IMR-90 (cell line): Measurements from ENCODE around the gene KCNK18.

ENCODE experiments used
- BHLHE40 ChIP-seq: fragments of 150-350 bp; IDR thresholded peaks from 2 replicates; pipeline ENCODE4 v1.6.1; 2016; ENCODE audit warnings: mild to moderate bottlenecking, low read depth, low read length
- CEBPB ChIP-seq: IDR thresholded peaks from 2 replicates; pipeline ENCODE4 v1.6.1; 2012; ENCODE audit warnings: low read depth, low read length, improper control_type of control experiment
- FOS ChIP-seq: fragments of 150-350 bp; IDR thresholded peaks from 2 replicates; pipeline ENCODE4 v1.6.1; 2016; ENCODE audit warnings: low read depth, low read length
- MAZ ChIP-seq: IDR thresholded peaks from 2 replicates; pipeline ENCODE4 v1.6.1; 2012; ENCODE audit warnings: low read depth, mild to moderate bottlenecking, low read length, improper control_type of control experiment, moderate library complexity, borderline replicate concordance
- MXI1 ChIP-seq: IDR thresholded peaks from 2 replicates; pipeline ENCODE4 v1.6.1; 2012; ENCODE audit warnings: low read depth, mild to moderate bottlenecking, low read length, moderate library complexity, borderline replicate concordance
- NFE2L2 ChIP-seq: fragments of 150-350 bp; IDR thresholded peaks from 2 replicates; pipeline ENCODE4 v1.6.1; 2016; ENCODE audit warnings: low read depth, mild to moderate bottlenecking, low read length
- POLR2A ChIP-seq: IDR thresholded peaks from 2 replicates; pipeline ENCODE4 v1.6.1; 2012; ENCODE audit warnings: mild to moderate bottlenecking, low read depth, low read length
- RAD21 ChIP-seq: IDR thresholded peaks from 2 replicates; pipeline ENCODE4 v1.6.1; 2012; ENCODE audit warnings: low read length, improper control_type of control experiment
- RCOR1 ChIP-seq: IDR thresholded peaks from 2 replicates; pipeline ENCODE4 v1.6.1; 2012; ENCODE audit warnings: mild to moderate bottlenecking, low read length, improper control_type of control experiment; ENCODE audit not compliant: insufficient replicate concordance
- RFX5 ChIP-seq: IDR thresholded peaks from 2 replicates; pipeline ENCODE4 v1.8.0; 2012; ENCODE audit warnings: low read depth, mild to moderate bottlenecking, low read length, moderate library complexity
- SMC3 ChIP-seq: fragments of 150-350 bp; IDR thresholded peaks from 2 replicates; pipeline ENCODE4 v1.6.1; 2016; ENCODE audit warnings: low read depth, mild to moderate bottlenecking, antibody characterized with exemption, low read length, moderate library complexity
- TF ChIP-seq, protein P1 (sequence below): conservative IDR thresholded peaks from 2 replicates; pipeline ENCODE4 v1.5.1; 2012; ENCODE audit warnings: mild to moderate bottlenecking, low read depth, low read length, improper control_type of control experiment
- TF ChIP-seq, protein P2 (sequence below): fragments of 150-350 bp; IDR thresholded peaks from 2 replicates; pipeline ENCODE4 v1.6.1; 2017; ENCODE audit warnings: mild to moderate bottlenecking, antibody characterized with exemption, low read length, low read depth

DNA sequence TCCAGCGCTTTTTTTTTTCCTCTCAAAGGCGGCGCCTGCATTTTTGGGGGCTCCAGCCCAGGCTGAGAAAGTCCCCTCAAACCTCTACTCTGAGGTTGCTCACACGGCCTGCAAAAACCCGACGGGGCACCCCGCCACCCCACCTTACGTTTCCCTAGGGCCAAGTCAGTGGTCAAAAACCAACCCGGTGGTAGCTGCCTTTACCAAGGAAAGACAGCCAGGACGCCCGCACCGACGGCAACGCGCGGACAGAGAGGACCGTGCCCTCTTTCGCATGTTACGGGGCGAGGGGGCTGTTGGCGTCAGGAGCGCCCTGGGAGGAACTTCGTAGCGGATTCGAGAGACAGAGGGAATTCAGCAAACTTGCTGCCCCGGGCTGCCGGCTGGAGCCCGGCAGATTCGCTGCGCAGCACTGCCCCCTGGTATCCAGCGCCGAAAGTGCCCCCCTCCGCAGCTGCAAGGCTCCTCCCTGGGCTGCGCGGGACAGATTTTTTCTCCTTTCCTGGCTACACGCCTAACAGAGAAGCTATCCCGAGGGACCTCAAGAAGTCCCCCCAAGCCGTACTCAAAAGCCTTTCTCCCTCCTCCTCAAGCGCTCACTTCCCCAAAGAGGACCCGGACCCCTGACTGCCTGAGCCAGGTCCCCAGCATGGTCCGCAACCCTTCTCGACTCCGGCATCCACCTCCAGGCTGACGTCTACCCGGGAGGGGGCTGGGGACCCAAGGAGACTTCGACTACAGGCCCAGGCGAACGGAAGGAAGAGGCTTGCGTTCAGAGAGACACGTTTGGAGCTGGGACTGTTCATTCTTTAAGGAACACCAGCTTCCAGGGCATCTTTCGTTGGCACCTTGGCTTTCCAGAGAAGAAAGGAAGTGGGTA is 31.5 kb upstream of the KCNK18 start:
- TF ChIP-seq, protein P1, sequence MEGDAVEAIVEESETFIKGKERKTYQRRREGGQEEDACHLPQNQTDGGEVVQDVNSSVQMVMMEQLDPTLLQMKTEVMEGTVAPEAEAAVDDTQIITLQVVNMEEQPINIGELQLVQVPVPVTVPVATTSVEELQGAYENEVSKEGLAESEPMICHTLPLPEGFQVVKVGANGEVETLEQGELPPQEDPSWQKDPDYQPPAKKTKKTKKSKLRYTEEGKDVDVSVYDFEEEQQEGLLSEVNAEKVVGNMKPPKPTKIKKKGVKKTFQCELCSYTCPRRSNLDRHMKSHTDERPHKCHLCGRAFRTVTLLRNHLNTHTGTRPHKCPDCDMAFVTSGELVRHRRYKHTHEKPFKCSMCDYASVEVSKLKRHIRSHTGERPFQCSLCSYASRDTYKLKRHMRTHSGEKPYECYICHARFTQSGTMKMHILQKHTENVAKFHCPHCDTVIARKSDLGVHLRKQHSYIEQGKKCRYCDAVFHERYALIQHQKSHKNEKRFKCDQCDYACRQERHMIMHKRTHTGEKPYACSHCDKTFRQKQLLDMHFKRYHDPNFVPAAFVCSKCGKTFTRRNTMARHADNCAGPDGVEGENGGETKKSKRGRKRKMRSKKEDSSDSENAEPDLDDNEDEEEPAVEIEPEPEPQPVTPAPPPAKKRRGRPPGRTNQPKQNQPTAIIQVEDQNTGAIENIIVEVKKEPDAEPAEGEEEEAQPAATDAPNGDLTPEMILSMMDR, result peak; percentile 65
- TF ChIP-seq POLR2A (no peak), BHLHE40 (no peak), RFX5 (no peak), CEBPB (no peak), RAD21 (peak; percentile 77), SMC3 (peak; percentile 79), NFE2L2 (no peak), FOS (no peak), MXI1 (no peak), RCOR1 (no peak), MAZ (no peak)
- TF ChIP-seq, protein P2, sequence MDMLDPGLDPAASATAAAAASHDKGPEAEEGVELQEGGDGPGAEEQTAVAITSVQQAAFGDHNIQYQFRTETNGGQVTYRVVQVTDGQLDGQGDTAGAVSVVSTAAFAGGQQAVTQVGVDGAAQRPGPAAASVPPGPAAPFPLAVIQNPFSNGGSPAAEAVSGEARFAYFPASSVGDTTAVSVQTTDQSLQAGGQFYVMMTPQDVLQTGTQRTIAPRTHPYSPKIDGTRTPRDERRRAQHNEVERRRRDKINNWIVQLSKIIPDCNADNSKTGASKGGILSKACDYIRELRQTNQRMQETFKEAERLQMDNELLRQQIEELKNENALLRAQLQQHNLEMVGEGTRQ, result no peak
